Mammary epithelial cell (primary cell): Measurements from ENCODE around the gene MAPK11.

Source experiments
- EZH2 ChIP-seq: IDR thresholded peaks from 2 replicates; pipeline ENCODE4 v1.6.1; 2012; ENCODE audit warnings: low read length, inconsistent platforms, borderline replicate concordance
- TF ChIP-seq, protein P1 (sequence below), 2 donors: IDR thresholded peaks in 1 of 2; conservative IDR thresholded peaks in 1 of 2; 2 replicates each; pipeline ENCODE4 v1.5.1; 2011 to 2012; ENCODE audit warnings: inconsistent platforms in 2 of 2, low read length in 2 of 2, mild to moderate bottlenecking in 2 of 2, control low read depth in 1 of 2, low read depth in 1 of 2; ENCODE audit not compliant: insufficient read depth in 1 of 2; ENCODE audit errors: extremely low read depth in 1 of 2

DNA sequence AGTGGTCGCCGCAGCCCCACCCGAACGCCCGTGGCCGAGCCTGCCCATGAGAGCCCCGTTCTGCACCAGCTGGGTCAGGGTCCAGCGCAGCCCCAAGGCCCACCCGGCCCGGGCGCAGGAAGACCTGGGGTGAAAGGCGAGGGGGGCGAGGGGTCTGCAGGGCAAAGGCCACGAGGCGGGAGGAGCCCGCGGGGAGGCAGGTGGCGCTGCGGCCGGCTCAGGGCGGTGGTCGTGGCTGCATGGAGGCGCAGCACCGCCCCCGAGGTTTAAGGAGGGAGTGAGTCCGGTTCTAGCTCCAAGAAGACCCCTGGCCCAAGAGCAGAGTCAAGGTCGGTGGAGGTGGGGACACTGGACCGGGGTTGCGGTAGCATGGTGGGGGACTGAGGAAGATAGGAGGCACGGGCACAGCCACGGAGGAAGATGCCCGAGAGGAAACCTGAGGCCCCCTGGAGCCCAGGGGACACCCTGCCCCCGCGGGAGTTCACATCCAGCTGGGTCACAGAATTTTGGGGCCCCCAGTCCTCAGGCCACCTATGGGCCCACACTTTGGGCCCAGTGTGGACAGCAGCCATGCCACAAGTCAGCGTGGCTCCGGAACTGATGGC is 18.6 kb downstream of the MAPK11 start:
- TF ChIP-seq, protein P1, sequence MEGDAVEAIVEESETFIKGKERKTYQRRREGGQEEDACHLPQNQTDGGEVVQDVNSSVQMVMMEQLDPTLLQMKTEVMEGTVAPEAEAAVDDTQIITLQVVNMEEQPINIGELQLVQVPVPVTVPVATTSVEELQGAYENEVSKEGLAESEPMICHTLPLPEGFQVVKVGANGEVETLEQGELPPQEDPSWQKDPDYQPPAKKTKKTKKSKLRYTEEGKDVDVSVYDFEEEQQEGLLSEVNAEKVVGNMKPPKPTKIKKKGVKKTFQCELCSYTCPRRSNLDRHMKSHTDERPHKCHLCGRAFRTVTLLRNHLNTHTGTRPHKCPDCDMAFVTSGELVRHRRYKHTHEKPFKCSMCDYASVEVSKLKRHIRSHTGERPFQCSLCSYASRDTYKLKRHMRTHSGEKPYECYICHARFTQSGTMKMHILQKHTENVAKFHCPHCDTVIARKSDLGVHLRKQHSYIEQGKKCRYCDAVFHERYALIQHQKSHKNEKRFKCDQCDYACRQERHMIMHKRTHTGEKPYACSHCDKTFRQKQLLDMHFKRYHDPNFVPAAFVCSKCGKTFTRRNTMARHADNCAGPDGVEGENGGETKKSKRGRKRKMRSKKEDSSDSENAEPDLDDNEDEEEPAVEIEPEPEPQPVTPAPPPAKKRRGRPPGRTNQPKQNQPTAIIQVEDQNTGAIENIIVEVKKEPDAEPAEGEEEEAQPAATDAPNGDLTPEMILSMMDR (conservative IDR thresholded peaks at IDR 0.05 in 1 of 2, IDR thresholded peaks at IDR 0.05 in 1 of 2; ENCODE audit: extremely low read depth in 1 of 2, insufficient read depth in 1 of 2, low read depth in 1 of 2, low read length in 2 of 2): no peak
- TF ChIP-seq EZH2: no peak
